GM21723 (cell line): ENCODE results near the gene RAPGEF1.

Source experiments
- ATAC-seq: cut with Tn5 transposase; IDR thresholded peaks from one replicate; pipeline ENCODE4 v1.9.1; 2021; ENCODE audit warnings: mild to moderate bottlenecking, moderate library complexity; ENCODE audit not compliant: unreplicated experiment

Gene RAPGEF1

GRCh38 chr9:131708226-131709002, 31.5 kb downstream of the RAPGEF1 start:
- ATAC-seq, result no peak

DNA sequence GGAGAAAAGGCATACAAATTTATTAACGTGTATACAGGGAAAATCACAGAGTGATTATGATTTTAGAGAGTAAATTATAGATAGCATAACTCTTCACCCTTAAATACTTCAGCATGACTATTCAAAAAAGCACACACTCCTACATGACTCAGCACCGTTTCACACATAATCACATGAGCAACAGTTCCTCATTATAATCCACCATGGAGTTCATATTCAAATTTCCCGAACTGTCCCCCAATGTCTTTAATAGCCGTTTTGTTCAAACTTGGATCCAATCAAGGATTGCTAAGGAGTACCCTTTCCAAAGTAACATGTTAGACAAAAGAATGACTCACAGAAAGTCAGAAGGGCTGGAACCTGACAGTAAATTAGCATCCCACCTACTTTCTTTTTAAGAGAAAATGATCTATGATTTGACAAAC, 32.1 kb downstream of the RAPGEF1 start:
- no peak for ATAC-seq

DNA sequence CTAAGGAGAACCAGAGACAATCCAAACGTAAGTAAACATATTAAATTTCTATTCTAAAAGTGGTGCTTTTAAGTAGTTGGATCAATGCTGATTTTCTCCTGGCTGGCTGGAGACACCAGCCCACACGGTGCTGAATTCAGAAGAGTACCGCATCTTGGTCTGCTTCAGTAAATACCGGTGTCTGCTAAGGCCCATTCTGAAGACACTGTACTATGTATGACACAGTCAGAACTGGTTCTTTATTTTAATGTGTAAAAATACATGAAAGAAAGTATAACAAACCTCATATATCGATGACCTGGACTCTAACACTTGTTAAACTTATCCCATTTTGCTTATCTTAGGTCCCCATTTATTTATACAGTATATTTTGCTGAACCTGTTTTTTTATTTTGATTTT, 32.8 kb downstream of the RAPGEF1 start:
- no peak for ATAC-seq

GRCh38 chr9:131706608-131706970, 33.3 kb downstream of the RAPGEF1 start:
- ATAC-seq, result no peak

- no peak for ATAC-seq
Observed at GRCh38 chr9:131704988-131705387, 34.9 kb downstream of the RAPGEF1 start.

- ATAC-seq, result no peak
Observed at GRCh38 chr9:131704141-131704983, 35.5 kb downstream of the RAPGEF1 start.

DNA sequence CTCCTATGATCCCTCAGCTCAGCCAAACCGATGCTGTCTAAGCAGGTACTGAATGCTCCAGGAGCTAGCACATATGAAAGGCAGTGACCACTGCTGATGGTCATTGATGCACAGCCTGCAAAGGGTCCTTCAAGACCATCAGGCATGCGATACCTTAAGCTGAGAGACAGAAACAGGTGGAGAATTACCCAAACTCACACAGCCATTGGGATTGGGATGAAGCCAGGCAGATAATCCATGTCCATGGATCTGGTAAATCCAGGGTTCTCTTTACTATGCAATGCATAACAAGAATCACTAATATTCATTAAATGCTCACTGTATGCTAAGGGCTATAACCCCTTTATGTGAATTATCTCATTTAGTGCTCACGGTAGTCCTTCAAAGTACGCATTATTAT, 36.2 kb downstream of the RAPGEF1 start:
- no peak for ATAC-seq

DNA sequence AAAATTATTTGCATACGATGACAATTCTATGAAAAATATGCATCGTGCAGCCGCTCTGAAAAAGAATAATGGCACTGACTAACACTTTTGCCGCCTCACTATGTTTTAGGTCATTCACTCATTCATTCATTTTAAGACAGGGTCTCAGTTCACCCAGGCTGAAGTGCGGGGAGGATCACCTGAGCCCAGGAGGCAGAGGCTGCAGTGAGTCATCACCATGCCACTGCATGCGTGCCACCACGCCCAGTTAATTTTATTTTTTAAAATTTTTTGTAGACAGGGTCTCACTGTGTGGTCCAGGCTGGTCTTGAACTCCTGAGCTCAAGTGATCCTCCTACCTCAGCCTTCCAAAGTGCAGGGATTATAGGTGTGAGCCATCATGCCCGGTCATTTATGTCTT, 37.0 kb downstream of the RAPGEF1 start:
- no peak for ATAC-seq

- no peak for ATAC-seq
Observed at GRCh38 chr9:131701789-131702337, 38.0 kb downstream of the RAPGEF1 start.

- no peak for ATAC-seq
Observed at GRCh38 chr9:131701436-131701781, 38.5 kb downstream of the RAPGEF1 start.

DNA sequence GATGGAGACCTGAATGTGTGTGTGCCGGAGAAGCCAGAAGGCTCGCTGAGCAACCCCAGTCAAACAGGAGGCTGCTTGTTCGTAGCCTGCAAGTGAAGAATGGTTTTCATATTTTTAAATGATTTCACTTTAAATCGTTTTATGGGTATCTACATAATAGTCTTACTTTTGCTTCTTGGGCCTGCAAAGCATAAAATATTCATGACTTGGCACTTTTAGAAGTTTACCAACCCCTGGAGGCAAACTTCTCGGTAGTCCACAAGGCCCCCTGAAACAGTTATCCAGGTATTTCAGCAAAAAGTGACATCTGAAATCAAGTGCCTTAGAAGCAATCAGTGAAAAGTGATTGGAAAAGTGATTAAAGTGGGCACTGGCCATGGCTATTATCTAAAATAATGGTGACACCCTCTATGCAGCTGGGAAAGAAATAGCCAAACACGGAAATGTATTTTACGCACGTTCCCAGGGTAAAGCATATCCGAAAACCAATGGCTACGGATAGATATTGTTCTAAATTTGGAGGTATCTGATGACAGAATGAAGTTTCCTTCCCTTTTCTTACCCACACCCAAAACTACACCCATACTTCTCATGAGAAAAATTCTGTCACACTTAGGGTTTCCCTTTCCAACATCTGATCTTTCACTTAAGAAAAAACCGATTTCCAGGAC, 39.0 kb downstream of the RAPGEF1 start:
- ATAC-seq, result no peak

GRCh38 chr9:131700076-131700475, 39.8 kb downstream of the RAPGEF1 start:
- no peak for ATAC-seq

GRCh38 chr9:131698618-131698985, 41.3 kb downstream of the RAPGEF1 start:
- ATAC-seq, result no peak

DNA sequence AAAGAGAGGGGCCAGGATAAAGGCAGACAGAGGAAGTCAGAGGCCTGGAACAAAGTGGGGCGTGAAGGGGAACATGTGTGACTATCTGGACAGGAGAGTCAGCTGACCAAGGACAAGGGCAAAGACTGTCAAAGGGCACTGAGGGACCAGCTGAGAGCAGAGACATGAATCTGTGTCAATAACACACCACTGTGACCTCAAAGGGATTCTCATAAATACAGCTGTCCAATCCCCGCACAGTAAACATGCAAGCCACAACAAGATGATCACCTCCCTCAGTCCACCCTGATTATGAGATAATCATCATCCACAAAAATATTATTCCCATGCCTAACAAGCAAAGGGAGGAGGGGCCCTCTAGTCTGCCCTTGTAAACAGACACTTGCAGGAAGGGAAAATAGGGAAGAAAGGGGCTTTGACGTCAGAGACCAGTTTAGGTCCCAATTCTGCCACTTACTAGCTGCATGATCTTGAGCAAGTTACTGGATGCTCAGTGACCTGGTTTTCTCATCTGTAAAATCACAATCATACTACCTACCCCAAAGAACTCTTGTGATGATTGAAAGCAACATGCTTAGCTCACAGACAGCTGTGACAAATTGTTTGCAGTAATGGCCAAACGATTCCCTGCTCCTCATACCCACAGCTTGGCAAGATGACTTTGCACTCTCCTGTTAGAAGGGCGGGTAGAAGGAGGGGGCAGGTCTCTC, 41.8 kb downstream of the RAPGEF1 start:
- no peak for ATAC-seq

GRCh38 chr9:131697097-131697496, 42.8 kb downstream of the RAPGEF1 start:
- no peak for ATAC-seq

DNA sequence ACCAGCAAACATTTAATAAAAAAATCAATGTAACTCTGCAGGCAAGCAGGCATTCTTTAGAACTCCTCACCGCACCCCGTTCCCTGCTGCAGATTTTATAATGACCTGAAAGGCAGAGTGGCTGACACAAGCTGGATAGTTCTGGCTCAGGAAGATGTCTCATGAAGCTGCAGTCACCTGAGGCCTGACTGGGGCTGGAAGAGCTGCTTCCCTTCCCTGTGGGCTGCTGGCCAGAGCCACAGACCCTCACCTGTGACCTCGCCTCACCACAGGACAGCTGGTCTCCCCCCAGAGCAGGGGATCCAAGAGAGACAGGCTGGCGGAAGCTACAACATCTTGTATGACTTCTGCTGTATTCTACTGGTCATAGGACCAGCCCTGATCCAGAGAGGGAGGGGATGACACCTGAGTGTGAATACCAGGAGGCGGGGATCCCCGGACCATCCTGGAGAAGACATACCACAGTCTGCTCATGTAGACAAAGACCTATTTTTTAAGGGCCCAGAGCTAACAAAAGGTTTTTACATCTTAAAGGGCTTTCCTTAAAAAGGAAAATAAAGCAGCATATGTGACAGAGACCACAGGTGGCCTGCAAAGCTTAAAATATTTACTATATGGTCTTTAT, 43.9 kb downstream of the RAPGEF1 start:
- no peak for ATAC-seq

GRCh38 chr9:131695366-131695765, 44.5 kb downstream of the RAPGEF1 start:
- ATAC-seq, result no peak

GRCh38 chr9:131693651-131694597, 46.0 kb downstream of the RAPGEF1 start:
- ATAC-seq, result no peak
